Adrenal gland (tissue), 12 donors: ENCODE data around the gene MBNL2. TPM values are rescaled to one million over a fixed set of nuclear protein-coding genes. Genes with fewer than 3 reads are reported as not detected.
A peak's percentile ranks its signal among the peaks of the same experiment; 100 is the strongest.

Source experiments
- DNase-seq, 7 donors: peaks; one replicate each; pipeline ENCODE4 v3.0.0-alpha.2; 2019 to 2020
- H3K27ac ChIP-seq, 5 donors: fragments of 200-600 bp; sonication (generic) in 4 of 5; 1 replicate in 3 of 5; 2 replicates in 2 of 5; pipeline versions ENCODE4 v1.5.1 to v1.8.0; 2016 to 2020; ENCODE audit warnings: mild to moderate bottlenecking in 1 of 5
- H3K27me3 ChIP-seq: fragments of 200-600 bp; 2 replicates; pipeline ENCODE4 v1.8.0; 2021
- H3K36me3 ChIP-seq, 2 donors: fragments of 200-600 bp; replicated peaks in 1 of 2; 1 replicate in 1 of 2; 2 replicates in 1 of 2; pipeline versions ENCODE4 v1.5.1 to v1.8.0; 2018 to 2022
- H3K4me1 ChIP-seq, 2 donors: fragments of 200-600 bp; replicated peaks in 1 of 2; 1 replicate in 1 of 2; 2 replicates in 1 of 2; pipeline versions ENCODE4 v1.5.1 to v1.8.0; 2018 to 2021
- H3K4me3 ChIP-seq, 4 donors: fragments of 200-600 bp; sonication (generic) in 3 of 4; one replicate each; pipeline ENCODE4 v1.5.1; 2016 to 2018
- H3K9me3 ChIP-seq, 3 donors: fragments of 200-600 bp; sonication (generic) in 1 of 3; replicated peaks in 1 of 3; 1 replicate in 2 of 3; 2 replicates in 1 of 3; pipeline versions ENCODE4 v1.5.1 to v1.8.0; 2016 to 2021
- CTCF ChIP-seq, 6 experiments: fragments of 450-650 bp in 4 of 6; fragments of 200-600 bp in 2 of 6; sonication (generic) in 1 of 6; IDR thresholded peaks; 1 replicate in 5 of 6; 2 replicates in 1 of 6; pipeline versions ENCODE4 v1.5.1 to v1.8.0; 2016 to 2021; ENCODE audit warnings: antibody characterized with exemption in 6 of 6, mild to moderate bottlenecking in 2 of 6, moderate library complexity in 1 of 6
- POLR2A ChIP-seq, 2 donors: fragments of 450-650 bp; IDR thresholded peaks; one replicate each; pipeline ENCODE4 v1.6.1; 2017; ENCODE audit warnings: antibody characterized with exemption in 2 of 2, mild to moderate bottlenecking in 2 of 2, moderate library complexity in 1 of 2
- WGBS, 4 donors: extraction: QIAGEN DNeasy Blood & Tissue Kit in 2 of 4; methylation state at CpG; one replicate each; pipeline versions ENCODE4 v1.1.5 to v1.1.7; 2013 to 2017; 5-methylcytosine and 5-hydroxymethylcytosine counted together
- intact Hi-C, 2 donors: fragments of 100-400 bp; cut with DNase I; formaldehyde crosslinking; loops; one replicate each; pipeline versions ENCODE4 v1.14.1 to v1.15.0; 2022 to 2023
- polyA plus RNA-seq, 3 donors: library from polyadenylated mRNA; stranded (reverse); fragments of 200-250 nt in 2 of 3; fragments of 350-450 nt in 1 of 3; fragmentation: Illumina TruSeq in 1 of 3; extraction: RNeasy Lipid Tissue Mini Kit (QIAGEN cat#74804) in 1 of 3; gene quantifications; one replicate each; pipeline ENCODE4 v1.2.3, GENCODE V29; 2013 to 2014
- total RNA-seq, 9 donors: library from RNA; depleted of rRNA in 4 of 9; stranded (reverse); fragments of >200 nt in 4 of 9; fragments of 120-200 nt in 1 of 9; fragmentation: NEBNext Ultra II Directional in 1 of 9; extraction: Animal tissue kit (Norgen Biotek cat#: 25700) in 1 of 9; gene quantifications; one replicate each; pipeline versions ENCODE4 v1.1.0 to v1.2.4, GENCODE V29; 2013 to 2023
- donor health status: healthy with polysubstance abuse.
- donor health status: Bipolar disorder and iron deficiency.
- donor health status: DM: yes; HTN: yes; CAD: no.
- donor health status: DM: no; HTN: no; CAD: no.
- donor health status: DM: no; HTN: no; CAD: no.
- donor health status: DM: yes; HTN: yes; CAD: no.

MBNL2 gene
- total and polyA plus RNA-seq, 12 donors: 29.2 to 250 (median 130) TPM

DNA sequence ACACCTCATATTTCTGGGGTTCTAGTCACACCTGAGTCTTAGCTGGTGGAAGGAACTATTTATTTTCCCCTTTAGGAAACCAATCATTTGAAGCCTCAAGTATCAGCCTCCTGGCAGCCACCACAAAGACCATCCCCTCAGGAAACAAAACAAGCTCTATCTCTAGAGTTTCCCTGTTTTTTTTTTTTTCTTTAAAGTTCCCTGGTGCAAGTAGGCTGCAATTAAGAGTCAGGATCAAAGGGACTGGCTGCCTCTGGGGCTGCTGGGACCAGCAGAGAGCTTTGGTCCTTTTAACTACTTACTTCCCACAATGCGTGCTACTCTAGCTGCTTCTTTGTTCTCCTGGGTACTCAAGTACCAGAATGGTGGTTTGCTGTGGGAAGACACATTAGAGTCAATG, 11.4 kb downstream of the MBNL2 start:
- Histone ChIP-seq H3K9me3 (no peaks in the 10 kb centered on the region), H3K4me3 (no peak overlapping the region), H3K36me3 (peaks cover 0 to 8% of the 10 kb centered on the region in 2 donors), H3K27ac (peak overlapping the region in 1 of 5 donors; percentile 1), H3K4me1 (peaks cover 29 to 92% of the 10 kb centered on the region in 2 donors), H3K27me3 (no peaks in the 10 kb centered on the region)
- no peak for DNase-seq
- intact Hi-C loops: no loop called here
- TF ChIP-seq CTCF (IDR thresholded peaks at IDR 0.05) (no peak), POLR2A (IDR thresholded peaks at IDR 0.05) (no peak)
- 90 to 96% (median 93%) methylated on average over 1 of the region's 1 CpG for WGBS, 4 donors

GRCh38 chr13:97234236-97234635, 12.1 kb downstream of the MBNL2 start:
- Histone ChIP-seq H3K4me1 (peaks cover 36 to 92% of the 10 kb centered on the region in 2 donors), H3K27ac (peak overlapping the region in 2 of 5 donors; percentile 9 to 17)

DNA sequence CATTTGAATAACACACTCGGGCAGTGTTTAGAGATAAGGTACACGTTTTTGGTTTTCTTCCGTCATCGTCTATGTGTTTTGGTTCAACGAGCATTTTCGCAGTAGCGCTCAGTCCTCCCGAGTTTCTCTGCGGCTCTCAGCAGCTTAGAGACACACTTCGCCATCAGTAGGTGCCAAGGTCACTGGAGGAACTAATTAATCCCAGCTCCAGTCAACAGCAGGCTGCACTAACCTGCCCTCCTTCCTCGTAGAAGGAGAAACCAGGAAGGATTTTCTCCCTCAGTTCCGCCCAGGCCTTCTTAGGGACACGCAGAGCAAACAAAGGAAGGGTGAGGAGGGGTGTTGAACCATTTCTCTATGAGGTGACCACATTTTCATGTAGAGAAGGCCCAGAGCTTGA, 12.6 kb downstream of the MBNL2 start:
- Histone ChIP-seq H3K4me3 (no peak overlapping the region), H3K27ac (peak overlapping the region in 3 of 5 donors; percentile 6 to 17 (median 9)), H3K9me3 (no peaks in the 10 kb centered on the region), H3K36me3 (no peaks in the 10 kb centered on the region), H3K4me1 (peaks cover 39 to 92% of the 10 kb centered on the region in 2 donors), H3K27me3 (no peaks in the 10 kb centered on the region)
- peak in 1 of 7 donors; percentile 68 for DNase-seq
- intact Hi-C loops: no loop called here
- TF ChIP-seq POLR2A (IDR thresholded peaks at IDR 0.05) (no peak), CTCF (IDR thresholded peaks at IDR 0.05) (no peak)
- WGBS, 4 donors: 72 to 87% (median 77%) methylated on average over 11 to 13 of the region's 13 CpGs

More at GRCh38 chr13:97234236-97234635, 12.1 kb downstream of the MBNL2 start:
- H3K9me3 ChIP-seq: no peaks in the 10 kb centered on the region
- 93 to 99% (median 95%) methylated on average over 5 of the region's 5 CpGs for WGBS, 4 donors
- intact Hi-C loops: no loop called here
- TF ChIP-seq CTCF (IDR thresholded peaks at IDR 0.05) (no peak), POLR2A (IDR thresholded peaks at IDR 0.05) (no peak)
- no peaks in the 10 kb centered on the region for H3K27me3 ChIP-seq
- H3K36me3 ChIP-seq: peaks cover 0 to under 1% of the 10 kb centered on the region in 2 donors
- DNase-seq: no peak
- H3K4me3 ChIP-seq: no peak overlapping the region

- TF ChIP-seq CTCF (IDR thresholded peaks at IDR 0.05): no peak
- Histone ChIP-seq H3K27me3 (no peaks in the 10 kb centered on the region), H3K4me3 (no peak overlapping the region), H3K9me3 (no peaks in the 10 kb centered on the region), H3K4me1 (peaks cover 41 to 92% of the 10 kb centered on the region in 2 donors), H3K36me3 (no peaks in the 10 kb centered on the region), H3K27ac (peak overlapping the region in 1 of 5 donors; percentile 6)
- intact Hi-C loops: no loop called here
- peak in 1 of 7 donors; percentile 59 for DNase-seq
- WGBS, 4 donors: 66 to 75% (median 73%) methylated on average over 18 of the region's 18 CpGs
Measured at GRCh38 chr13:97235549-97236231, 13.6 kb downstream of the MBNL2 start.
